Mammary epithelial cell (primary cell): Measurements from ENCODE around the gene MAD1L1.

ENCODE experiments used
- CTCF ChIP-seq, 2 donors: IDR thresholded peaks in 1 of 2; conservative IDR thresholded peaks in 1 of 2; 2 replicates each; pipeline ENCODE4 v1.5.1; 2011 to 2012; ENCODE audit warnings: inconsistent platforms in 2 of 2, low read length in 2 of 2, mild to moderate bottlenecking in 2 of 2, control low read depth in 1 of 2, low read depth in 1 of 2; ENCODE audit not compliant: insufficient read depth in 1 of 2; ENCODE audit errors: extremely low read depth in 1 of 2
- EZH2 ChIP-seq: IDR thresholded peaks from 2 replicates; pipeline ENCODE4 v1.6.1; 2012; ENCODE audit warnings: low read length, inconsistent platforms, borderline replicate concordance

- TF ChIP-seq CTCF (conservative IDR thresholded peaks at IDR 0.05 in 1 of 2, IDR thresholded peaks at IDR 0.05 in 1 of 2; ENCODE audit: extremely low read depth in 1 of 2, insufficient read depth in 1 of 2, low read depth in 1 of 2, low read length in 2 of 2): no peak
- TF ChIP-seq EZH2: no peak
Observed at GRCh38 chr7:1977059-1977875, 255.5 kb downstream of the MAD1L1 start.
